A549 (cell line): ENCODE results near the gene CARD19. TPM values are rescaled to one million over a fixed set of nuclear protein-coding genes. Genes with fewer than 3 reads are reported as not detected.
"Not testable (repeated sequence)": the region's sequence is repeated elsewhere in the genome, so short reads cannot be mapped to it uniquely, and the experiment has no call there.

Experiments
- ATAC-seq, 2 experiments: fragments of 200-7000 bp in 1 of 2; fragments of >200 bp in 1 of 2; cut with Nextera tagmentation in 1 of 2; cut with Tn5 transposase in 1 of 2; 3 replicates each; pipeline versions ENCODE4 v1.8.0 to v1.9.1; 2018 to 2020; ENCODE audit warnings: mild to moderate bottlenecking in 1 of 2, moderate library complexity in 1 of 2
- CTCF ChIA-PET: fragments of 300-600 bp; sonication (Branson Sonifier 250); formaldehyde crosslinking; extraction: SDS; loops from one replicate; lab custom pipeline; 2021; ENCODE audit warnings: antibody characterized with exemption, inconsistent platforms; lab: Yijun Ruan, JAX
- POLR2A ChIA-PET: fragments of 350-600 bp; formaldehyde crosslinking; extraction: SDS; loops from one replicate; lab custom pipeline; 2021; ENCODE audit warnings: antibody characterized with exemption, inconsistent platforms; lab: Yijun Ruan, JAX
- DNase-seq, 2 experiments: peaks; one replicate each; pipeline versions ENCODE4 v3.0.0 to v3.0.0-alpha.2; 2011 to 2016; ENCODE audit warnings: low read depth in 1 of 2, low spot score in 1 of 2
- FAIRE-seq: peaks from 2 replicates; lab custom pipeline; 2011; peaks lifted over from hg19 to GRCh38; lab: Jason Lieb, UNC
- H3K27ac ChIP-seq, 2 experiments: fragments of >200 bp; sonication (Bioruptor Twin); formaldehyde crosslinking; 3 replicates each; pipeline ENCODE4 v1.5.1; 2016 to 2017
- H3K4me1 ChIP-seq: fragments of >200 bp; sonication (Bioruptor Twin); formaldehyde crosslinking; 3 replicates; pipeline ENCODE4 v1.6.1; 2016
- H3K4me2 ChIP-seq: fragments of >200 bp; sonication (Bioruptor Twin); formaldehyde crosslinking; 3 replicates; pipeline ENCODE4 v1.6.1; 2016
- H3K4me3 ChIP-seq: fragments of >200 bp; sonication (Bioruptor Twin); formaldehyde crosslinking; 3 replicates; pipeline ENCODE4 v1.5.1; 2016
- H3K9me3 ChIP-seq: fragments of >200 bp; sonication (Bioruptor Twin); formaldehyde crosslinking; 3 replicates; pipeline ENCODE4 v1.6.1; 2016
- ATOH8 ChIP-seq: fragments of 250-450 bp; sonication (Bioruptor Pico); IDR thresholded peaks from 2 replicates; pipeline ENCODE4 v1.5.0; 2020; ENCODE audit warnings: low read depth, mild to moderate bottlenecking, moderate library complexity
- BHLHE40 ChIP-seq: IDR thresholded peaks from 2 replicates; pipeline ENCODE4 v1.6.1; 2012; ENCODE audit warnings: low read depth, low read length, inconsistent platforms
- CHD4 ChIP-seq: fragments of 200-600 bp; sonication (generic); IDR thresholded peaks from 2 replicates; pipeline ENCODE4 v1.6.1; 2016; ENCODE audit warnings: antibody characterized with exemption, mild to moderate bottlenecking, borderline replicate concordance
- EHF ChIP-seq: fragments of 250-450 bp; sonication (Bioruptor Pico); IDR thresholded peaks from 2 replicates; pipeline ENCODE4 v1.5.0; 2020; ENCODE audit warnings: mild to moderate bottlenecking
- FOXS1 ChIP-seq: fragments of 250-450 bp; sonication (Bioruptor Pico); IDR thresholded peaks from 2 replicates; pipeline ENCODE4 v1.5.0; 2020; ENCODE audit warnings: mild to moderate bottlenecking, moderate library complexity
- GATA3 ChIP-seq: IDR thresholded peaks from 2 replicates; pipeline ENCODE4 v1.6.1; 2012; ENCODE audit warnings: borderline replicate concordance
- HMGXB4 ChIP-seq: fragments of 250-450 bp; sonication (Bioruptor Pico); IDR thresholded peaks from 2 replicates; pipeline ENCODE4 v1.5.0; 2021; ENCODE audit warnings: mild to moderate bottlenecking, moderate library complexity, borderline replicate concordance
- MAZ ChIP-seq: fragments of 150-350 bp; IDR thresholded peaks from 2 replicates; pipeline ENCODE4 v1.6.1; 2014; ENCODE audit warnings: antibody characterized with exemption, low read depth, low read length, borderline replicate concordance
- NR3C1 ChIP-seq: fragments of >200 bp; sonication (Bioruptor Twin); formaldehyde crosslinking; IDR thresholded peaks from 3 replicates; pipeline ENCODE4 v1.6.1; 2017
- RARB ChIP-seq: fragments of 250-450 bp; sonication (Bioruptor Pico); IDR thresholded peaks from 2 replicates; pipeline ENCODE4 v1.8.0; 2021; ENCODE audit warnings: mild to moderate bottlenecking, moderate library complexity
- REST ChIP-seq: fragments of 200-600 bp; sonication (generic); IDR thresholded peaks from 2 replicates; pipeline ENCODE4 v1.6.1; 2016; ENCODE audit warnings: antibody characterized with exemption, mild to moderate bottlenecking, moderate library complexity
- RNF2 ChIP-seq: fragments of 200-600 bp; sonication (generic); IDR thresholded peaks from 2 replicates; pipeline ENCODE4 v1.6.1; 2016; ENCODE audit warnings: low read depth, mild to moderate bottlenecking, antibody characterized with exemption, moderate library complexity, borderline replicate concordance
- TFCP2L1 ChIP-seq: fragments of 250-450 bp; sonication (Bioruptor Pico); IDR thresholded peaks from 2 replicates; pipeline ENCODE4 v1.5.0; 2021; ENCODE audit warnings: mild to moderate bottlenecking
- TP53 ChIP-seq: fragments of 250-450 bp; sonication (Bioruptor Pico); IDR thresholded peaks from 2 replicates; pipeline ENCODE4 v1.5.0; 2021; ENCODE audit warnings: mild to moderate bottlenecking, moderate library complexity
- ZNF302 ChIP-seq: fragments of 250-450 bp; sonication (Bioruptor Pico); IDR thresholded peaks from 2 replicates; pipeline ENCODE4 v1.9.0; 2021; ENCODE audit warnings: inconsistent platforms, mild to moderate bottlenecking, moderate library complexity
- WGBS: methylation state at CpG from one replicate; pipeline ENCODE4 v1.1.6; 2017; ENCODE audit errors: missing lambda C conversion rate; 5-methylcytosine and 5-hydroxymethylcytosine counted together
- polyA plus RNA-seq, 4 experiments: library from polyadenylated mRNA; depleted of rRNA in 3 of 4; stranded (reverse); fragments of >200 nt; fragmentation: RNase III in 1 of 4; extraction: RNeasy Plus Mini Kit Qiagen cat#74134 plus additional on column Dnase treatment in 1 of 4; gene quantifications; 2 replicates in 3 of 4; 3 replicates in 1 of 4; pipeline ENCODE4 v1.2.3, GENCODE V29; 2011 to 2017

Gene CARD19
- polyA plus RNA-seq, 2 of the 4 experiments (the other 2 are of a cell fraction) = 27.6 to 30.3 TPM

- Histone ChIP-seq H3K4me3 (no peak overlapping the region), H3K27ac (no peak overlapping the region), H3K4me1 (no peaks in the 10 kb centered on the region), H3K9me3 (no peaks in the 10 kb centered on the region), H3K4me2 (no peak overlapping the region)
- ChIA-PET CTCF (interaction anchor here (0.8 to 1.4 kb wide), 4 partner anchors 13 to 138 kb away, joined by 3 read pairs; no protein-coding TSS in a partner anchor), POLR2A (no interaction called here)
- TF ChIP-seq HMGXB4 (CRISPR knock-in tag) = no peak
- no peak for TF ChIP-seq NR3C1
- no peak for TF ChIP-seq ZNF302 (CRISPR knock-in tag)
- TF ChIP-seq GATA3 = no peak
- TF ChIP-seq RNF2 = no peak
- no peak for TF ChIP-seq TFCP2L1 (CRISPR knock-in tag)
- TF ChIP-seq MAZ = no peak
- TF ChIP-seq BHLHE40 = no peak
- TF ChIP-seq CHD4 = no peak
- no peak for TF ChIP-seq TP53
- no peak for TF ChIP-seq ATOH8 (CRISPR knock-in tag)
- TF ChIP-seq REST = no peak
- ATAC-seq = no peak
- no peak for DNase-seq
- no peak for FAIRE-seq
- 79% methylated on average over 6 of the region's 8 CpGs for WGBS
Measured at GRCh38 chr9:93141771-93142483, 45.9 kb downstream of the CARD19 start.

GRCh38 chr9:93143830-93144530 is 48.0 kb downstream of the CARD19 start:
- ChIA-PET CTCF (interaction anchor here (0.7 to 3.3 kb wide), 5 partner anchors 9 to 161 kb away, joined by 3 to 13 read pairs (median 4); no protein-coding TSS in a partner anchor), POLR2A (interaction anchor here (1.4 kb wide), 1 partner anchor 10 kb away, joined by 5 read pairs; the partner anchor contains the start of gene NINJ1)
- FAIRE-seq = no peak
- H3K9me3 ChIP-seq = no peaks in the 10 kb centered on the region
- no peaks in the 10 kb centered on the region for H3K4me1 ChIP-seq
- ATAC-seq = peak in 1 of 2 experiments; percentile 49; a peak in 3 of 6 replicates
- no peak overlapping the region for H3K4me2 ChIP-seq
- no peak for DNase-seq
- TF ChIP-seq CHD4 = no peak
- TF ChIP-seq FOXS1 (CRISPR knock-in tag) = no peak
- no peak for TF ChIP-seq EHF (CRISPR knock-in tag)
- no peak for TF ChIP-seq NR3C1
- no peak for TF ChIP-seq RARB (CRISPR knock-in tag)
- WGBS = 87% methylated on average over 7 of the region's 15 CpGs
- no peak overlapping the region for H3K27ac ChIP-seq
- H3K4me3 ChIP-seq = no peak overlapping the region

DNA sequence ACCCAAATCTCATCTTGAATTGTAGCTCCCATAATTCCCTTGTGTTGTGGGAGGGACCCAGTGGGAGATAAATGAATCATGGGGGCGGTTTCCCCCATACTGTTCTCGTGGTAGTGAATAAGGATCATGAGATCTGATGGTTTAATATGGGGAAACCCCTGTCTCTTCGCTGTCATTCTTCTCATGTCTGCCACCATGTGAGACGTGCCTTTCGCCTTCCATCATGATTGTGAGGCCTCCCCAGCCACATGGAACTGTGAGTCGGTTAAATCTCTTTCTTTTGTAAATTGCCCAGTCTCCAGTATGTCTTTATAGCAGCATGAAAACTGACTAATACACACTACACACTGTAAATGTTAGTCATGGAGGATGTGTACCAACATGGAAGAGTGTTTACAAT is 50.7 kb downstream of the CARD19 start:
- H3K4me3 ChIP-seq, H3K4me2 ChIP-seq, ATAC-seq, H3K27ac ChIP-seq, FAIRE-seq, DNase-seq, H3K9me3 ChIP-seq, H3K4me1 ChIP-seq, POLR2A ChIA-PET: not testable (repeated sequence)
- CTCF ChIA-PET = interaction anchor here (3.3 kb wide), 1 partner anchor 8 kb away, joined by 13 read pairs; no protein-coding TSS in a partner anchor
- WGBS = 73% methylated on average over 6 of the region's 6 CpGs
